GM18858 (cell line): ENCODE measurements around the gene VPS11.

ENCODE experiments used
- ATAC-seq: cut with Tn5 transposase; IDR thresholded peaks from one replicate; pipeline ENCODE4 v1.9.1; 2021; ENCODE audit not compliant: unreplicated experiment

VPS11 gene

GRCh38 chr11:119120639-119121007 lies 53.0 kb downstream of the VPS11 start:
- no peak for ATAC-seq

GRCh38 chr11:119121008-119121810 lies 53.6 kb downstream of the VPS11 start, which contains the start of gene HINFP:
HINFP (plus strand) TSS chr11:119121580; CDS start chr11:119126945, 5,365 bp downstream.
- peak; percentile 88 for ATAC-seq

- no peak for ATAC-seq
Observed at GRCh38 chr11:119121811-119122124, 54.1 kb downstream of the VPS11 start.

- no peak for ATAC-seq
Observed at GRCh38 chr11:119125821-119126220, 58.2 kb downstream of the VPS11 start.

GRCh38 chr11:119126675-119127268 lies 59.2 kb downstream of the VPS11 start:
- ATAC-seq: no peak

DNA sequence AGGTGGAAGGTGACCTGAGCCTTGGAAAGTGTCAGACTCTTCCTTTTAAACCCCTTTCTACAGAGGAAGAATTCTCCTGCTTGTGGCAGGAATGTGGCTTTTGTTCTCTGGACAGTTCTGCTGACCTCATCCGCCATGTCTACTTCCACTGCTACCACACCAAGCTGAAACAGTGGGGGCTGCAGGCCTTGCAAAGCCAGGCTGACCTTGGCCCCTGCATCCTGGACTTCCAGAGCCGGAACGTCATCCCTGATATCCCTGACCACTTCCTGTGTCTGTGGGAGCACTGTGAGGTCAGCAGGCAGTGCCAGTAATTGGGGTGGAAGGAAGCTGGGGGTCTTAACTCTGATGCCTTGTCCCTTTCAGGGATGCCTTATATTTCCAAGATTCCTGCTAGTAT lies 63.0 kb downstream of the VPS11 start:
- no peak for ATAC-seq
